ENCODE data around the gene ECSIT. TPM values are rescaled to one million over a fixed set of nuclear protein-coding genes. Genes with fewer than 3 reads are reported as not detected.

The ECSIT gene
- total RNA-seq, 1 experiment from 2014 or later: 39.8 TPM

- TF ChIP-seq, protein P1, sequence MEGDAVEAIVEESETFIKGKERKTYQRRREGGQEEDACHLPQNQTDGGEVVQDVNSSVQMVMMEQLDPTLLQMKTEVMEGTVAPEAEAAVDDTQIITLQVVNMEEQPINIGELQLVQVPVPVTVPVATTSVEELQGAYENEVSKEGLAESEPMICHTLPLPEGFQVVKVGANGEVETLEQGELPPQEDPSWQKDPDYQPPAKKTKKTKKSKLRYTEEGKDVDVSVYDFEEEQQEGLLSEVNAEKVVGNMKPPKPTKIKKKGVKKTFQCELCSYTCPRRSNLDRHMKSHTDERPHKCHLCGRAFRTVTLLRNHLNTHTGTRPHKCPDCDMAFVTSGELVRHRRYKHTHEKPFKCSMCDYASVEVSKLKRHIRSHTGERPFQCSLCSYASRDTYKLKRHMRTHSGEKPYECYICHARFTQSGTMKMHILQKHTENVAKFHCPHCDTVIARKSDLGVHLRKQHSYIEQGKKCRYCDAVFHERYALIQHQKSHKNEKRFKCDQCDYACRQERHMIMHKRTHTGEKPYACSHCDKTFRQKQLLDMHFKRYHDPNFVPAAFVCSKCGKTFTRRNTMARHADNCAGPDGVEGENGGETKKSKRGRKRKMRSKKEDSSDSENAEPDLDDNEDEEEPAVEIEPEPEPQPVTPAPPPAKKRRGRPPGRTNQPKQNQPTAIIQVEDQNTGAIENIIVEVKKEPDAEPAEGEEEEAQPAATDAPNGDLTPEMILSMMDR (IDR thresholded peaks at IDR 0.05; ENCODE audit: insufficient read depth in 1 of 2, low read depth in 1 of 2, low read length in 1 of 2, severe bottlenecking in 1 of 2, unreplicated experiment in 1 of 2): no peak
- Mint-ChIP-seq H3K27me3 (ENCODE audit: insufficient read depth, unreplicated experiment) (no peaks in the 10 kb centered on the region), H3K9me3 (ENCODE audit: unreplicated experiment) (no peaks in the 10 kb centered on the region), H3K27ac (ENCODE audit: unreplicated experiment) (no peak overlapping the region), H3K4me1 (ENCODE audit: low read depth, unreplicated experiment) (peaks cover 2% of the 10 kb centered on the region), H3K4me3 (ENCODE audit: unreplicated experiment) (no peak overlapping the region), H3K36me3 (ENCODE audit: insufficient read depth, unreplicated experiment) (peaks cover 6% of the 10 kb centered on the region)
- H3K4me3 ChIP-seq (ENCODE audit: low read depth, low read length): no peak overlapping the region
- 0 out of 2 replicates have a peak, but pooled peaks cover 1% of the 10 kb centered on the region for H3K4me1 ChIP-seq
- ChIA-PET CTCF (no interaction called here), POLR2A (no interaction called here)
- no peaks in the 10 kb centered on the region for H3K9me3 ChIP-seq
- no peaks in the 10 kb centered on the region; the same call in 1 of the 2 replicates for H3K36me3 ChIP-seq (ENCODE audit: control insufficient read depth, insufficient read depth, low read length)
- no TSS peak for BruUV-seq (replicated peaks)
- intact Hi-C loops (cut with micrococcal nuclease; ENCODE audit: unreplicated experiment): no loop called here
- no peaks in the 10 kb centered on the region for H3K27me3 ChIP-seq (replicated peaks; ENCODE audit: control insufficient read depth, insufficient read depth, low read length)
- no peak for DNase-seq
Measured at GRCh38 chr19:11552666-11553372, 23.9 kb upstream of the ECSIT start.

DNA sequence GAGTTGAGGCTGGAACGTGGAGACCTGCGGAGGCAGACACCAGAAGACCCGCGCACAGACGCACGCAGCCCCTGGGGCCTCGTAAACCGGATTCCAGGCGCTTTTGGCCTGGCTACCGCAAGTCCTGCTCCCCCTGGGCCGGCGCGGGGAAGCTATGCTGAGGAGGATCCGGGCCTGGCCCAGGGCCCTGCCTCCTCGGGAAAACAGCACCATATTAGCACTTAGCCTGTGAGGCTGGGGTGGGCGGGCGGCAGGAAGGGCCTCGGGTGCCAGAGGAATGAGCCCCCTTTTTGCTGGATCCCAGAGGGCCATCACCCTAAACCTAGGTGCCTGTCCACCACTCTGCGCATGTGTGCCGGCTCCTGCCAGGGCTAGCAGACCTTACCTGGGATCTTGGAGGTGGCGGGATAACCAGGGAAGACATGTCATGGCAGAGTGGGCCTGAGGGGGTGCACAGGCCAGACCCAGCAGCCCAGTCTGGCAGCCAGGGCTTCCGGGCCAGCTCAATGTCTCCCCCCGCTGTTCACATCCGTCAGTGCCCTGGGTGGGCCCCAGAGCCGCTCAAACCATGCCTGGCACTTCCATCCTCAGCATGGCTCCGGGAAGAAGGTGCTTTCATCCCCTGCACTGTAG is 22.8 kb upstream of the ECSIT start:
- CTCF ChIA-PET: interaction anchor here (0.6 kb wide), 1 partner anchor 10 kb away, joined by 3 read pairs; no protein-coding TSS in a partner anchor
- H3K9me3 Mint-ChIP-seq (ENCODE audit: unreplicated experiment): no peaks in the 10 kb centered on the region

GRCh38 chr19:11550265-11550664 is 21.3 kb upstream of the ECSIT start:
- Histone ChIP-seq H3K36me3 (ENCODE audit: control insufficient read depth, insufficient read depth, low read length) (no peaks in the 10 kb centered on the region), H3K4me3 (ENCODE audit: low read depth, low read length) (no peak overlapping the region), H3K27me3 (replicated peaks; ENCODE audit: control insufficient read depth, insufficient read depth, low read length) (no peaks in the 10 kb centered on the region), H3K9me3 (no peaks in the 10 kb centered on the region), H3K4me1 (no peaks in the 10 kb centered on the region)
- Mint-ChIP-seq H3K4me3 (ENCODE audit: unreplicated experiment) (no peak overlapping the region), H3K27ac (ENCODE audit: unreplicated experiment) (no peak overlapping the region), H3K36me3 (ENCODE audit: insufficient read depth, unreplicated experiment) (peaks cover 6% of the 10 kb centered on the region), H3K27me3 (ENCODE audit: insufficient read depth, unreplicated experiment) (no peaks in the 10 kb centered on the region), H3K4me1 (ENCODE audit: low read depth, unreplicated experiment) (peaks cover 5% of the 10 kb centered on the region), H3K9me3 (ENCODE audit: unreplicated experiment) (no peaks in the 10 kb centered on the region)
- ChIA-PET CTCF (interaction anchor here (0.7 kb wide), 1 partner anchor 14 kb away, joined by 3 read pairs; no protein-coding TSS in a partner anchor), POLR2A (no interaction called here)
- no peak for DNase-seq
- no TSS peak for BruUV-seq (replicated peaks)
- intact Hi-C loops (cut with micrococcal nuclease; ENCODE audit: unreplicated experiment): no loop called here
- TF ChIP-seq, protein P1 (IDR thresholded peaks at IDR 0.05; ENCODE audit: insufficient read depth in 1 of 2, low read depth in 1 of 2, low read length in 1 of 2, severe bottlenecking in 1 of 2, unreplicated experiment in 1 of 2): no peak

More for the DNA sequence above, 22.8 kb upstream of the ECSIT start:
- no peak overlapping the region for H3K4me3 Mint-ChIP-seq (ENCODE audit: unreplicated experiment)
- H3K27me3 ChIP-seq (replicated peaks; ENCODE audit: control insufficient read depth, insufficient read depth, low read length): no peaks in the 10 kb centered on the region
- H3K4me3 ChIP-seq (ENCODE audit: low read depth, low read length): no peak overlapping the region
- no peaks in the 10 kb centered on the region; the same call in 1 of the 2 replicates for H3K36me3 ChIP-seq (ENCODE audit: control insufficient read depth, insufficient read depth, low read length)
- H3K27ac Mint-ChIP-seq (ENCODE audit: unreplicated experiment): no peak overlapping the region
- no peaks in the 10 kb centered on the region for H3K4me1 ChIP-seq
- H3K9me3 ChIP-seq: no peaks in the 10 kb centered on the region
- H3K4me1 Mint-ChIP-seq (ENCODE audit: low read depth, unreplicated experiment): no peaks in the 10 kb centered on the region
- POLR2A ChIA-PET: no interaction called here
- H3K27me3 Mint-ChIP-seq (ENCODE audit: insufficient read depth, unreplicated experiment): no peaks in the 10 kb centered on the region
- no TSS peak for BruUV-seq (replicated peaks)
- DNase-seq: peak in 1 of 2 experiments; percentile 33
- peaks cover 6% of the 10 kb centered on the region for H3K36me3 Mint-ChIP-seq (ENCODE audit: insufficient read depth, unreplicated experiment)
- intact Hi-C loops (cut with micrococcal nuclease; ENCODE audit: unreplicated experiment): no loop called here
- TF ChIP-seq, protein P1 (IDR thresholded peaks at IDR 0.05; ENCODE audit: insufficient read depth in 1 of 2, low read depth in 1 of 2, low read length in 1 of 2, severe bottlenecking in 1 of 2, unreplicated experiment in 1 of 2): peak in 1 of 2 experiments; percentile 26
